GM12891 (cell line): ENCODE results near the gene PEX11B.

Experiments
- POLR2A ChIP-seq: IDR thresholded peaks from 2 replicates; pipeline ENCODE4 v1.6.1; 2011; ENCODE audit warnings: low read depth, low read length, control low read depth
- POLR2AphosphoS5 ChIP-seq: IDR thresholded peaks from 2 replicates; pipeline ENCODE4 v1.6.1; 2011; ENCODE audit warnings: low read depth, low read length, control low read depth
- POU2F2 ChIP-seq: IDR thresholded peaks from 2 replicates; pipeline ENCODE4 v1.6.1; 2011; ENCODE audit warnings: low read depth, mild to moderate bottlenecking, control low read depth, low read length, moderate library complexity
- SPI1 ChIP-seq: IDR thresholded peaks from 2 replicates; pipeline ENCODE4 v1.6.1; 2011; ENCODE audit warnings: low read depth, low read length, control low read depth
- TAF1 ChIP-seq: IDR thresholded peaks from 2 replicates; pipeline ENCODE4 v1.6.1; 2011; ENCODE audit warnings: low read depth, low read length, control low read depth

DNA sequence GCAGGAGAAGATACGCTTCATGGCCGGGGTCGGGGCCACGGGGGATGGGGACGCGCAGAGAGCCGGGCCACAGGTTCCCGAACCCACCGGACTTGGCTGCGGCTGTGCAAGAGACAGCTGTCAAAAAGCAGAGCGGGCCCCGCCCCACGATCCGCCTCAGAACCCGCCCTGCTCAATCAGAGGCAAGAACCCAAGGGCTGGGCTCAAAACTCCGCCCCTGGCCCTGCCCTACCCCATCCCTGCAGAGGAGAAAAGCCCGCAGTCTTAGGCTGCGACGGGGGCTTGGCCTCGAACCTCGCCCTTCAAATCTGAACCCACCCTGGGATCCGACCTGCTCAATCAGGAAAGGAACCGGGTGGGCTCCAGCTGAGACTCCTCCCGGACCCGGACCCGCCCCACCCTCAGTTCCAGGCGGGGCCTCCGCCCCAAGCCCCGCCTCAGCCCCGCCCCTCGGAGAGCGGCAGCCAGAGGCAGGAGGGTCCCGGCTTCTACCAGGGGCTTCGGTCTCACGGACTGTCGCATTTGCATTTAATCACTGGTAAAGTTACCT is 32.7 kb downstream of the PEX11B start, which contains the start of gene ANKRD35:
- TF ChIP-seq POLR2A (no peak), POLR2AphosphoS5 (no peak), TAF1 (no peak), POU2F2 (no peak), SPI1 (no peak)
